HL-60 (cell line): ENCODE measurements around the gene FAM216B.
A peak's percentile ranks its signal among the peaks of the same experiment; 100 is the strongest.

Experiments
- DNase-seq, 2 experiments: peaks; one replicate each; pipeline ENCODE4 v3.0.0-alpha.2; 2010 to 2020; ENCODE audit warnings: low read depth in 1 of 2, low spot score in 1 of 2
- H3K27ac ChIP-seq: fragments of 250-450 bp; sonication (Bioruptor Pico); replicated peaks from 2 replicates; pipeline ENCODE4 v1.5.1; 2020; ENCODE audit warnings: mild to moderate bottlenecking, moderate library complexity
- H3K27me3 ChIP-seq: fragments of 250-450 bp; sonication (Bioruptor Pico); 2 replicates; pipeline ENCODE4 v1.5.1; 2021; ENCODE audit warnings: mild to moderate bottlenecking, moderate library complexity; ENCODE audit not compliant: insufficient read depth, poor library complexity, severe bottlenecking
- H3K4me3 ChIP-seq: replicated peaks from 2 replicates; pipeline ENCODE4 v1.5.1; 2011; ENCODE audit warnings: mild to moderate bottlenecking, control low read depth, low read length; ENCODE audit not compliant: insufficient read depth
- GABPA ChIP-seq: IDR thresholded peaks from 2 replicates; pipeline ENCODE4 v1.6.1; 2012; ENCODE audit warnings: low read depth
- POLR2AphosphoS5 ChIP-seq: IDR thresholded peaks from 2 replicates; pipeline ENCODE4 v1.6.1; 2012; ENCODE audit warnings: low read depth
- SPI1 ChIP-seq: IDR thresholded peaks from 2 replicates; pipeline ENCODE4 v1.6.1; 2012; ENCODE audit warnings: low read depth, mild to moderate bottlenecking, borderline replicate concordance
- TF ChIP-seq, protein P1 (sequence below): IDR thresholded peaks from one replicate; pipeline ENCODE4 v1.5.1; 2011; ENCODE audit warnings: low read length, control low read depth, inconsistent platforms; ENCODE audit not compliant: insufficient read depth
- TF ChIP-seq, protein P2 (sequence below): IDR thresholded peaks from 2 replicates; pipeline ENCODE4 v1.6.1; 2012; ENCODE audit warnings: low read depth; ENCODE audit not compliant: insufficient replicate concordance

The FAM216B gene

DNA sequence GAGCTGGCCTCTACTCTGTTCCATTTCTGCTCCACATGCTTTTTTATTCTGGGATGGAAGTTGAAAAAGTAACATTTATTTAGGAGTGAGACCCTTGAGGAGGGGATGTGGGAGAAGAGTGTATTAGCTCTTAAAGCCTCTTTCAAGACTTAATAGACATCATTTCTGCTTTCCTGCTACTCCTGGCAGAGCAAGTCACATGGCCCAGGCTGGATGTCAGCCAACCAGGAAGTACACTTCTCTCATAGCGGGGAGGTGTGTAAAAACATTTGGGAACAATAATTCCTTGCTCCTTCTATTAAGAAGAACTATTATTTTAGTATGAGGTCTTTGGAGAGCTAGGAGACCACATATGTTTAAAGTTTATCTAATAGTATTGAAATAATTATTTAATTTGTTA lies 40.6 kb upstream of the FAM216B start:
- H3K27ac ChIP-seq, result no peak overlapping the region
- TF ChIP-seq, protein P1, sequence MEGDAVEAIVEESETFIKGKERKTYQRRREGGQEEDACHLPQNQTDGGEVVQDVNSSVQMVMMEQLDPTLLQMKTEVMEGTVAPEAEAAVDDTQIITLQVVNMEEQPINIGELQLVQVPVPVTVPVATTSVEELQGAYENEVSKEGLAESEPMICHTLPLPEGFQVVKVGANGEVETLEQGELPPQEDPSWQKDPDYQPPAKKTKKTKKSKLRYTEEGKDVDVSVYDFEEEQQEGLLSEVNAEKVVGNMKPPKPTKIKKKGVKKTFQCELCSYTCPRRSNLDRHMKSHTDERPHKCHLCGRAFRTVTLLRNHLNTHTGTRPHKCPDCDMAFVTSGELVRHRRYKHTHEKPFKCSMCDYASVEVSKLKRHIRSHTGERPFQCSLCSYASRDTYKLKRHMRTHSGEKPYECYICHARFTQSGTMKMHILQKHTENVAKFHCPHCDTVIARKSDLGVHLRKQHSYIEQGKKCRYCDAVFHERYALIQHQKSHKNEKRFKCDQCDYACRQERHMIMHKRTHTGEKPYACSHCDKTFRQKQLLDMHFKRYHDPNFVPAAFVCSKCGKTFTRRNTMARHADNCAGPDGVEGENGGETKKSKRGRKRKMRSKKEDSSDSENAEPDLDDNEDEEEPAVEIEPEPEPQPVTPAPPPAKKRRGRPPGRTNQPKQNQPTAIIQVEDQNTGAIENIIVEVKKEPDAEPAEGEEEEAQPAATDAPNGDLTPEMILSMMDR, result no peak
- TF ChIP-seq, protein P2, sequence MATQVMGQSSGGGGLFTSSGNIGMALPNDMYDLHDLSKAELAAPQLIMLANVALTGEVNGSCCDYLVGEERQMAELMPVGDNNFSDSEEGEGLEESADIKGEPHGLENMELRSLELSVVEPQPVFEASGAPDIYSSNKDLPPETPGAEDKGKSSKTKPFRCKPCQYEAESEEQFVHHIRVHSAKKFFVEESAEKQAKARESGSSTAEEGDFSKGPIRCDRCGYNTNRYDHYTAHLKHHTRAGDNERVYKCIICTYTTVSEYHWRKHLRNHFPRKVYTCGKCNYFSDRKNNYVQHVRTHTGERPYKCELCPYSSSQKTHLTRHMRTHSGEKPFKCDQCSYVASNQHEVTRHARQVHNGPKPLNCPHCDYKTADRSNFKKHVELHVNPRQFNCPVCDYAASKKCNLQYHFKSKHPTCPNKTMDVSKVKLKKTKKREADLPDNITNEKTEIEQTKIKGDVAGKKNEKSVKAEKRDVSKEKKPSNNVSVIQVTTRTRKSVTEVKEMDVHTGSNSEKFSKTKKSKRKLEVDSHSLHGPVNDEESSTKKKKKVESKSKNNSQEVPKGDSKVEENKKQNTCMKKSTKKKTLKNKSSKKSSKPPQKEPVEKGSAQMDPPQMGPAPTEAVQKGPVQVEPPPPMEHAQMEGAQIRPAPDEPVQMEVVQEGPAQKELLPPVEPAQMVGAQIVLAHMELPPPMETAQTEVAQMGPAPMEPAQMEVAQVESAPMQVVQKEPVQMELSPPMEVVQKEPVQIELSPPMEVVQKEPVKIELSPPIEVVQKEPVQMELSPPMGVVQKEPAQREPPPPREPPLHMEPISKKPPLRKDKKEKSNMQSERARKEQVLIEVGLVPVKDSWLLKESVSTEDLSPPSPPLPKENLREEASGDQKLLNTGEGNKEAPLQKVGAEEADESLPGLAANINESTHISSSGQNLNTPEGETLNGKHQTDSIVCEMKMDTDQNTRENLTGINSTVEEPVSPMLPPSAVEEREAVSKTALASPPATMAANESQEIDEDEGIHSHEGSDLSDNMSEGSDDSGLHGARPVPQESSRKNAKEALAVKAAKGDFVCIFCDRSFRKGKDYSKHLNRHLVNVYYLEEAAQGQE, result no peak
- TF ChIP-seq SPI1 (no peak), POLR2AphosphoS5 (no peak), GABPA (no peak)
- no peak overlapping the region for H3K4me3 ChIP-seq
- no peaks in the 10 kb centered on the region for H3K27me3 ChIP-seq
- DNase-seq, result peak; percentile 21 to 71

DNA sequence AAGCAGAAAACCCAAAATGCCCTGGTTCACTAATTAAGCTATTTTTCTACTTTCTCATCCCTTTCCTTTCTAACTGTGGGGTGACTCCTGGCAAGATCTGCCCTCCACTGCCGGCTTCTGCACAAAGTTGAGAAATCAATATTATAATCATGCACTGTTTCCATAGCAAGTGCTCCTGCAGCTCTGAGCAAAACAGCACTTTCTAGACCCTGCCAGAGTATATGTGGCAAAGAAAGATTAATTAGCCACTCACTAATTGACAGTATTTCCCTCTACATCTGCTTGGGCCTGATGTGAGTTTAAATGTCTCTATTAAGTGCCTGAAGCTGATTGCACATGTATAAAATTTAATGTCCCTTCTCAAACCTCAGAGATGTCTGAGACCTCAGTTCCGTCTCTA lies 39.5 kb upstream of the FAM216B start:
- H3K4me3 ChIP-seq, result no peak overlapping the region
- no peak for DNase-seq
- no peak overlapping the region for H3K27ac ChIP-seq
- TF ChIP-seq SPI1 (no peak), GABPA (no peak), POLR2AphosphoS5 (no peak)
- TF ChIP-seq, protein P1, result no peak
- TF ChIP-seq, protein P2, result no peak
- no peaks in the 10 kb centered on the region for H3K27me3 ChIP-seq

DNA sequence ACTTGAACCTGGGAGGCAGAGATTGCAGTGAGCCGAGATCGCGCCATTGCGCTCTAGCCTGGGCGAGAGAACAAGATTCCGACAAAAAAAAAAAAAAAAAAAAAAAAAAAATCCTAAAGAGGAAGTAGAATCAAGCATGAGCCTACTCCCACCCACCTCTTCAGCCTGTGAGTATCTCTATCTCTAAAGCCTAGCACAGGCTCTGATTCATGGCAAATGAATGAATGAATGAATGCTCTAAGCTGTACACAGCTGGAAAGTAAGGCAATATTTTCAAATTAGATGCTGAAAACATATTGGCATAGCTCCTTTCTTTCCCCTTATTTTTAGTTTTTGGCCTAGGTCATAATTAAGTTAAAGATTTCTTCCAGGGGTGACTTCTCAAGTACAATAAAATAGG lies 35.7 kb upstream of the FAM216B start:
- no peak overlapping the region for H3K27ac ChIP-seq
- no peak overlapping the region for H3K4me3 ChIP-seq
- H3K27me3 ChIP-seq, result no peaks in the 10 kb centered on the region
- TF ChIP-seq, protein P2, result no peak
- TF ChIP-seq SPI1, result no peak
- no peak for TF ChIP-seq GABPA
- TF ChIP-seq, protein P1, result no peak
- no peak for TF ChIP-seq POLR2AphosphoS5
- no peak for DNase-seq
